Esophagus mucosa (tissue), 1 donor: ENCODE measurements around the gene IL24. TPM values are rescaled to one million over a fixed set of nuclear protein-coding genes. Genes with fewer than 3 reads are reported as not detected.

Experiments used
- ATAC-seq: fragments of 200-7000 bp; cut with Tn5 transposase; one replicate; pipeline ENCODE4 v1.9.1; 2020
- total RNA-seq: library from RNA; stranded (reverse); gene quantifications from one replicate; pipeline ENCODE4 v1.2.4, GENCODE V29; 2023
- donor health status: DM: yes; HTN: yes; CAD: no.

IL24 gene
- total RNA-seq, 1 donor from 2014 or later, result 0.12 TPM

GRCh38 chr1:206905295-206906164, 8.3 kb downstream of the IL24 start:
- peak; percentile 9 for ATAC-seq

- no peak for ATAC-seq
These were observed 10.2 kb downstream of the IL24 start for GRCh38 chr1:206907304-206907991.

GRCh38 chr1:206908038-206908437, 10.8 kb downstream of the IL24 start:
- ATAC-seq, result no peak

GRCh38 chr1:206909161-206909882, 12.1 kb downstream of the IL24 start:
- ATAC-seq, result peak; percentile 89

- ATAC-seq, result peak; percentile 6
These were observed 12.7 kb downstream of the IL24 start for GRCh38 chr1:206909883-206910318.

GRCh38 chr1:206911064-206911663, 13.9 kb downstream of the IL24 start:
- ATAC-seq, result peak; percentile 44

GRCh38 chr1:206912445-206913095, 15.3 kb downstream of the IL24 start:
- peak; percentile 31 for ATAC-seq

- ATAC-seq, result no peak
These were observed 16.7 kb downstream of the IL24 start for GRCh38 chr1:206913766-206914537.

GRCh38 chr1:206915030-206915735, 17.9 kb downstream of the IL24 start:
- no peak for ATAC-seq

- ATAC-seq, result no peak
These were observed 18.9 kb downstream of the IL24 start for GRCh38 chr1:206916000-206916709.

GRCh38 chr1:206918076-206918475, 20.8 kb downstream of the IL24 start:
- ATAC-seq, result no peak

GRCh38 chr1:206921772-206922265, 24.6 kb downstream of the IL24 start, which contains the start of gene FCMR:
FCMR (minus strand) TSS chr1:206921941; CDS start chr1:206921854, 87 bp downstream.
- ATAC-seq, result no peak

GRCh38 chr1:206922524-206922923, 25.3 kb downstream of the IL24 start:
- no peak for ATAC-seq

GRCh38 chr1:206923009-206923960, 26.0 kb downstream of the IL24 start:
- ATAC-seq, result peak; percentile 60

GRCh38 chr1:206923961-206924557, 26.8 kb downstream of the IL24 start:
- peak; percentile 37 for ATAC-seq

- no peak for ATAC-seq
These were observed 27.4 kb downstream of the IL24 start for GRCh38 chr1:206924592-206925105.

- ATAC-seq, result peak; percentile 22
These were observed 28.0 kb downstream of the IL24 start for GRCh38 chr1:206925106-206925736.
